Panc1 (cell line): Measurements from ENCODE around the gene RNF43. TPM values are rescaled to one million over a fixed set of nuclear protein-coding genes. Genes with fewer than 3 reads are reported as not detected.

Source experiments
- ATAC-seq: fragments of 200-7000 bp; cut with Tn5 transposase; 2 replicates; pipeline ENCODE4 v1.9.1; 2020; ENCODE audit warnings: mild to moderate bottlenecking, moderate library complexity
- BruUV-seq: library from RNA; stranded (reverse); fragments of 400-500 nt; replicated peaks from 2 replicates; lab custom pipeline; 2021; lab: Mats Ljungman, UMichigan
- CTCF ChIA-PET: fragments of 300-600 bp; sonication (Branson Sonifier 250); formaldehyde crosslinking; loops from one replicate; lab custom pipeline; 2022; ENCODE audit warnings: antibody characterized with exemption; lab: Charles Lee
- POLR2A ChIA-PET: fragments of 300-600 bp; sonication (Branson Sonifier 250); formaldehyde crosslinking; loops from one replicate; lab custom pipeline; 2022; ENCODE audit warnings: antibody characterized with exemption; lab: Charles Lee
- DNase-seq: peaks from one replicate; pipeline ENCODE4 v3.0.0-alpha.2; 2010; ENCODE audit warnings: low read depth, low spot score
- H3K27ac ChIP-seq: 2 replicates; pipeline ENCODE4 v1.5.1; 2011; ENCODE audit warnings: mild to moderate bottlenecking, low read length, inconsistent platforms
- H3K27me3 ChIP-seq: fragments of 200-500 bp; sonication (Bioruptor generic); 2 replicates; pipeline ENCODE4 v1.6.0; 2014; ENCODE audit warnings: low read length, inconsistent platforms; ENCODE audit not compliant: control insufficient read depth, insufficient read depth
- H3K36me3 ChIP-seq: fragments of 200-500 bp; sonication (Bioruptor generic); 2 replicates; pipeline ENCODE4 v1.5.1; 2014; ENCODE audit warnings: inconsistent platforms, mild to moderate bottlenecking, low read length, moderate library complexity; ENCODE audit not compliant: control insufficient read depth, insufficient read depth
- H3K4me1 ChIP-seq: 2 replicates; pipeline ENCODE4 v1.5.1; 2011; ENCODE audit warnings: inconsistent platforms, mild to moderate bottlenecking, low read length, moderate library complexity; ENCODE audit not compliant: control insufficient read depth, insufficient read depth
- H3K4me3 ChIP-seq, 2 experiments: 2 replicates each; pipeline ENCODE4 v1.5.1; 2011 to 2012; ENCODE audit warnings: low read depth in 2 of 2, low read length in 2 of 2, mild to moderate bottlenecking in 2 of 2, inconsistent platforms in 1 of 2, moderate library complexity in 1 of 2
- H3K9me3 ChIP-seq: fragments of 200-500 bp; sonication (Bioruptor generic); 2 replicates; pipeline ENCODE4 v1.5.1; 2014; ENCODE audit warnings: low read depth, mild to moderate bottlenecking, inconsistent platforms, low read length, moderate library complexity; ENCODE audit not compliant: control insufficient read depth, insufficient read depth
- CTCF ChIP-seq: fragments of 450-650 bp; IDR thresholded peaks from 2 replicates; pipeline ENCODE4 v1.5.1; 2017; ENCODE audit warnings: mild to moderate bottlenecking
- POLR2AphosphoS5 ChIP-seq: IDR thresholded peaks from 2 replicates; pipeline ENCODE4 v1.6.1; 2012; ENCODE audit warnings: mild to moderate bottlenecking, low read depth, low read length, moderate library complexity
- SIN3A ChIP-seq: IDR thresholded peaks from 2 replicates; pipeline ENCODE4 v1.6.1; 2012; ENCODE audit warnings: low read depth, mild to moderate bottlenecking, low read length, moderate library complexity, borderline replicate concordance; ENCODE audit not compliant: insufficient read depth
- TCF7L2 ChIP-seq: IDR thresholded peaks from 2 replicates; pipeline ENCODE4 v1.6.1; 2011; ENCODE audit warnings: mild to moderate bottlenecking, low read depth, low read length, inconsistent platforms
- in situ Hi-C: cut with HindIII; loops from 2 replicates; pipeline ENCODE4 v1.10.0; 2016; ENCODE audit warnings: low sequenced_read_pairs, low pct_unique_long_range_greater_than_20kb
- intact Hi-C: fragments of 100-400 bp; cut with micrococcal nuclease; formaldehyde crosslinking; loops from one replicate; pipeline ENCODE4 v1.10.0; 2022; ENCODE audit not compliant: unreplicated experiment
- total RNA-seq: library from RNA; stranded (reverse); gene quantifications from one replicate; pipeline ENCODE4 v1.2.1, GENCODE V29; 2021; ENCODE audit not compliant: unreplicated experiment
- TF ChIP-seq, protein P1 (sequence below), 2 experiments: IDR thresholded peaks; 2 replicates each; pipeline ENCODE4 v1.6.1; 2011 to 2012; ENCODE audit warnings: low read depth in 2 of 2, control low read depth in 1 of 2, low read length in 1 of 2, mild to moderate bottlenecking in 1 of 2, moderate library complexity in 1 of 2; ENCODE audit not compliant: insufficient read depth in 1 of 2

The RNF43 gene
- total RNA-seq, 1 experiment from 2014 or later: 4.7 TPM

DNA sequence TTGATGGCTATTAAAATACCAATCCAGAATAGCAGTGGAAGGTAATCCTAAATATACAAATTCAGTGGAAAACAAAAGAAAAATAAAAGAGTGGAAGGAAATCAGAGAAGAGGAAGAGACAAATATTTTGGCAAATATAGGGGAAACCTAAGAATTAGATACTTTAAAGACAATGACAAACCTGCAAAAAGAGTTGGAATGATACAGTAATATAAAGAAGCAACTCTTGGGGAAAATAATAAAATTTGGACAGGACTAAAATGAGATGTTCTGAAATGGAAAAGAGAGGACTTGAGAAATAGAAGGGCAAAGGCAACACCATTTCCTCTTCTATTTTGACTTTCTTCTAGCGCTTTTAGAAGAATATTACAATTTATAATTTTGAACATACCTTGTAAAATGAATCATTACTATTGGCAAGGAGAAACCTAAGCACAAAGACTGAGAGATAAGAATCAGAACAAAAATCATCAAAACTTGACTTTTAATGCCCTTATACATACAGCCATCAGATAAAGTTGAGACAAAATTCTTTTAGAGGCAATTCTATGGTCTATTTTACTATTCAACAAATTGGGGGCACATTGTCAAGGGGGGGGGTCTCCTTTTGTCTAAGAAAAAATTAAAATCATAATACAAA lies 5.2 kb downstream of the RNF43 start:
- Histone ChIP-seq H3K4me3 (no peak overlapping the region), H3K4me1 (peaks cover 5% of the 10 kb centered on the region), H3K27me3 (no peaks in the 10 kb centered on the region; the same call in 1 of the 2 replicates), H3K9me3 (no peaks in the 10 kb centered on the region), H3K36me3 (peaks cover 10% of the 10 kb centered on the region; the same call in 1 of the 2 replicates), H3K27ac (no peak overlapping the region; the same call in 1 of the 2 replicates)
- ChIA-PET CTCF (no interaction called here), POLR2A (no interaction called here)
- DNase-seq (no peak), ATAC-seq (no peak)
- intact Hi-C loops: no loop called here
- no TSS peak for BruUV-seq
- TF ChIP-seq, protein P1, sequence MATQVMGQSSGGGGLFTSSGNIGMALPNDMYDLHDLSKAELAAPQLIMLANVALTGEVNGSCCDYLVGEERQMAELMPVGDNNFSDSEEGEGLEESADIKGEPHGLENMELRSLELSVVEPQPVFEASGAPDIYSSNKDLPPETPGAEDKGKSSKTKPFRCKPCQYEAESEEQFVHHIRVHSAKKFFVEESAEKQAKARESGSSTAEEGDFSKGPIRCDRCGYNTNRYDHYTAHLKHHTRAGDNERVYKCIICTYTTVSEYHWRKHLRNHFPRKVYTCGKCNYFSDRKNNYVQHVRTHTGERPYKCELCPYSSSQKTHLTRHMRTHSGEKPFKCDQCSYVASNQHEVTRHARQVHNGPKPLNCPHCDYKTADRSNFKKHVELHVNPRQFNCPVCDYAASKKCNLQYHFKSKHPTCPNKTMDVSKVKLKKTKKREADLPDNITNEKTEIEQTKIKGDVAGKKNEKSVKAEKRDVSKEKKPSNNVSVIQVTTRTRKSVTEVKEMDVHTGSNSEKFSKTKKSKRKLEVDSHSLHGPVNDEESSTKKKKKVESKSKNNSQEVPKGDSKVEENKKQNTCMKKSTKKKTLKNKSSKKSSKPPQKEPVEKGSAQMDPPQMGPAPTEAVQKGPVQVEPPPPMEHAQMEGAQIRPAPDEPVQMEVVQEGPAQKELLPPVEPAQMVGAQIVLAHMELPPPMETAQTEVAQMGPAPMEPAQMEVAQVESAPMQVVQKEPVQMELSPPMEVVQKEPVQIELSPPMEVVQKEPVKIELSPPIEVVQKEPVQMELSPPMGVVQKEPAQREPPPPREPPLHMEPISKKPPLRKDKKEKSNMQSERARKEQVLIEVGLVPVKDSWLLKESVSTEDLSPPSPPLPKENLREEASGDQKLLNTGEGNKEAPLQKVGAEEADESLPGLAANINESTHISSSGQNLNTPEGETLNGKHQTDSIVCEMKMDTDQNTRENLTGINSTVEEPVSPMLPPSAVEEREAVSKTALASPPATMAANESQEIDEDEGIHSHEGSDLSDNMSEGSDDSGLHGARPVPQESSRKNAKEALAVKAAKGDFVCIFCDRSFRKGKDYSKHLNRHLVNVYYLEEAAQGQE (IDR thresholded peaks at IDR 0.05; ENCODE audit: insufficient read depth in 1 of 2, low read depth in 2 of 2, low read length in 1 of 2): no peak
- TF ChIP-seq SIN3A: no peak
- no peak for TF ChIP-seq CTCF
- no peak for TF ChIP-seq POLR2AphosphoS5
- no peak for TF ChIP-seq TCF7L2
- in situ Hi-C loops: no loop called here

DNA sequence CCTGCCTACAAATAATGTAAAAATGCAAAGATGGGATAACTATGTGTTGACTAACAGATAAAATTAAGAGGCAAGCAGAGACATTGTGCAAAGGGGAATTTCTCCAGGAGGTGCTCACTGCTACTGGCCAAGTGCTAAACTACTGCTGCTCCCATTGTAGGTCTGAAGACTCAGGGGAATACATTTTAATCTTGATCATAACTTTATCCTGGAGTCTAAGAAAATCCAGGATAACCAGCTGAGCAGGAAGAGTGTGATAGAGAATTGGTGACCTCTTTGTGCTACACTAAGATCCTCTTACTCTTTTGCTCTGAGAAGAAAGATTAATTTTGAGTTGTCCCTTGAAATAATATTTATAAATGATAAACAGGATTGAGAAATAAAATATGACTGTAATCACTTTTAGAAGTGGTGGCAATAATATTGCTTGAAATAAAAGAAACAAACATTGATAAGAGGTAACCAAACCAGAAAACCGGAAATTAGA lies 5.9 kb downstream of the RNF43 start:
- H3K9me3 ChIP-seq: no peaks in the 10 kb centered on the region
- intact Hi-C loops: no loop called here
- ChIA-PET CTCF (interaction anchor here (0.6 kb wide), 1 partner anchor 94 kb away, joined by 3 read pairs; no protein-coding TSS in a partner anchor), POLR2A (no interaction called here)
- no peak overlapping the region for H3K4me3 ChIP-seq
- no peaks in the 10 kb centered on the region; the same call in 1 of the 2 replicates for H3K27me3 ChIP-seq
- in situ Hi-C loops: no loop called here
- H3K4me1 ChIP-seq: peaks cover 5% of the 10 kb centered on the region
- DNase-seq (no peak), ATAC-seq (no peak)
- peaks cover 2% of the 10 kb centered on the region; the same call in 1 of the 2 replicates for H3K36me3 ChIP-seq
- H3K27ac ChIP-seq: no peak overlapping the region
- no TSS peak for BruUV-seq
- TF ChIP-seq CTCF (no peak), TCF7L2 (no peak), POLR2AphosphoS5 (no peak), SIN3A (no peak)
- TF ChIP-seq, protein P1 (IDR thresholded peaks at IDR 0.05; ENCODE audit: insufficient read depth in 1 of 2, low read depth in 2 of 2, low read length in 1 of 2): no peak
